Vagina (tissue), 2 donors: ENCODE measurements around the gene RAB13. TPM values are rescaled to one million over a fixed set of nuclear protein-coding genes. Genes with fewer than 3 reads are reported as not detected.
A peak's percentile ranks its signal among the peaks of the same experiment; 100 is the strongest.

Experiments used
- DNase-seq, 2 donors: peaks; one replicate each; pipeline ENCODE4 v3.0.0-alpha.2; 2017; ENCODE audit errors: extremely low spot score in 2 of 2
- H3K27ac ChIP-seq: fragments of 200-600 bp; sonication (generic); one replicate; pipeline ENCODE4 v1.5.1; 2019
- H3K27me3 ChIP-seq: fragments of 200-600 bp; sonication (generic); one replicate; pipeline ENCODE4 v1.5.1; 2019
- H3K36me3 ChIP-seq, 2 donors: fragments of 200-600 bp; sonication (generic); one replicate each; pipeline ENCODE4 v1.5.1; 2017 to 2019
- H3K4me1 ChIP-seq: fragments of 200-600 bp; sonication (generic); one replicate; pipeline ENCODE4 v1.5.1; 2019
- H3K4me3 ChIP-seq, 2 donors: fragments of 200-600 bp; sonication (generic); 1 replicate in 1 of 2; 2 replicates in 1 of 2; pipeline ENCODE4 v1.5.1; 2016 to 2019
- H3K9me3 ChIP-seq: fragments of 200-600 bp; sonication (generic); one replicate; pipeline ENCODE4 v1.5.1; 2019
- POLR2A ChIP-seq, 2 donors: fragments of 450-650 bp; IDR thresholded peaks; one replicate each; pipeline ENCODE4 v1.6.1; 2017; ENCODE audit warnings: antibody characterized with exemption in 2 of 2, mild to moderate bottlenecking in 2 of 2, moderate library complexity in 2 of 2
- POLR2AphosphoS5 ChIP-seq, 2 donors: sonication (generic); formaldehyde crosslinking; IDR thresholded peaks; one replicate each; pipeline ENCODE4 v1.9.0; 2017; ENCODE audit warnings: antibody characterized with exemption in 2 of 2, mild to moderate bottlenecking in 2 of 2, low read depth in 1 of 2; ENCODE audit not compliant: insufficient read depth in 1 of 2
- intact Hi-C: fragments of 100-400 bp; cut with DNase I; formaldehyde crosslinking; loops from one replicate; pipeline ENCODE4 v1.15.1; 2023
- total RNA-seq: library from RNA; depleted of rRNA; stranded (reverse); fragments of >200 nt; gene quantifications from one replicate; pipeline ENCODE4 v1.2.3, GENCODE V29; 2016
- TF ChIP-seq, protein P1 (sequence below), 3 experiments: fragments of 450-650 bp in 2 of 3; fragments of 200-600 bp in 1 of 3; sonication (generic) in 1 of 3; IDR thresholded peaks; one replicate each; pipeline ENCODE4 v1.5.1; 2017 to 2019; ENCODE audit warnings: antibody characterized with exemption in 3 of 3, mild to moderate bottlenecking in 2 of 3, moderate library complexity in 2 of 3

RAB13 gene
- total RNA-seq, 1 donor from 2014 or later = 49.8 TPM

DNA sequence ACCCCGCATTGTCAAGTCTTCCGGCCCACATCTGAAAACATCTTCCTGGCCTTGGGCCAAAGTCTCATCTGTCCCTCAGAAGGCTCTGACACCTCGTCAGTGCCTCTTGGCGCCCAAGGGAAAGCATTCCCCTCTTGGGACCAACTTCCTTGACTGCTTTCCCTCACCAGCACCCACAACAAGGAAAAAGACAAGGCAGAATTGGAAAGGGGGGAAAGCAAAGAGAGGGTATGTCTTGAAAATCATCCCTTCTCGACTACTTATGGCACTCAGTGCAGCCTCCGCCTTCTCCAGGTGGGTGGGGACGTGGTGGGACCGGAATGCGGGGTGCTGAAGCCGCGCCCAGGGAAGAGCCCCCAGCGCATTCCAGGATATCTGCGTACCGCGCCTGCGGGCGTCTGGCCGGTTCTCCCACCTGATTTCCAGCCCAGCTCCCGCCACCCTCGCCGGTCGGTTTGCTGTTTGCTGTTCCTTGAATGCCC, 22.2 kb downstream of the RAB13 start:
- no peaks in the 10 kb centered on the region for H3K27me3 ChIP-seq
- no peak for DNase-seq
- H3K27ac ChIP-seq = peak overlapping the region; percentile 96
- no peak for TF ChIP-seq POLR2A (IDR thresholded peaks at IDR 0.05)
- TF ChIP-seq POLR2AphosphoS5 (IDR thresholded peaks at IDR 0.05; ENCODE audit: insufficient read depth in 1 of 2, low read depth in 1 of 2) = no peak
- TF ChIP-seq, protein P1, sequence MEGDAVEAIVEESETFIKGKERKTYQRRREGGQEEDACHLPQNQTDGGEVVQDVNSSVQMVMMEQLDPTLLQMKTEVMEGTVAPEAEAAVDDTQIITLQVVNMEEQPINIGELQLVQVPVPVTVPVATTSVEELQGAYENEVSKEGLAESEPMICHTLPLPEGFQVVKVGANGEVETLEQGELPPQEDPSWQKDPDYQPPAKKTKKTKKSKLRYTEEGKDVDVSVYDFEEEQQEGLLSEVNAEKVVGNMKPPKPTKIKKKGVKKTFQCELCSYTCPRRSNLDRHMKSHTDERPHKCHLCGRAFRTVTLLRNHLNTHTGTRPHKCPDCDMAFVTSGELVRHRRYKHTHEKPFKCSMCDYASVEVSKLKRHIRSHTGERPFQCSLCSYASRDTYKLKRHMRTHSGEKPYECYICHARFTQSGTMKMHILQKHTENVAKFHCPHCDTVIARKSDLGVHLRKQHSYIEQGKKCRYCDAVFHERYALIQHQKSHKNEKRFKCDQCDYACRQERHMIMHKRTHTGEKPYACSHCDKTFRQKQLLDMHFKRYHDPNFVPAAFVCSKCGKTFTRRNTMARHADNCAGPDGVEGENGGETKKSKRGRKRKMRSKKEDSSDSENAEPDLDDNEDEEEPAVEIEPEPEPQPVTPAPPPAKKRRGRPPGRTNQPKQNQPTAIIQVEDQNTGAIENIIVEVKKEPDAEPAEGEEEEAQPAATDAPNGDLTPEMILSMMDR (IDR thresholded peaks at IDR 0.05) = no peak
- peaks cover 0 to 9% of the 10 kb centered on the region in 2 donors for H3K36me3 ChIP-seq
- H3K4me1 ChIP-seq = peaks cover 66% of the 10 kb centered on the region
- intact Hi-C loops = no loop called here
- H3K9me3 ChIP-seq = no peaks in the 10 kb centered on the region
- H3K4me3 ChIP-seq = peak overlapping the region; percentile 59 to 81

DNA sequence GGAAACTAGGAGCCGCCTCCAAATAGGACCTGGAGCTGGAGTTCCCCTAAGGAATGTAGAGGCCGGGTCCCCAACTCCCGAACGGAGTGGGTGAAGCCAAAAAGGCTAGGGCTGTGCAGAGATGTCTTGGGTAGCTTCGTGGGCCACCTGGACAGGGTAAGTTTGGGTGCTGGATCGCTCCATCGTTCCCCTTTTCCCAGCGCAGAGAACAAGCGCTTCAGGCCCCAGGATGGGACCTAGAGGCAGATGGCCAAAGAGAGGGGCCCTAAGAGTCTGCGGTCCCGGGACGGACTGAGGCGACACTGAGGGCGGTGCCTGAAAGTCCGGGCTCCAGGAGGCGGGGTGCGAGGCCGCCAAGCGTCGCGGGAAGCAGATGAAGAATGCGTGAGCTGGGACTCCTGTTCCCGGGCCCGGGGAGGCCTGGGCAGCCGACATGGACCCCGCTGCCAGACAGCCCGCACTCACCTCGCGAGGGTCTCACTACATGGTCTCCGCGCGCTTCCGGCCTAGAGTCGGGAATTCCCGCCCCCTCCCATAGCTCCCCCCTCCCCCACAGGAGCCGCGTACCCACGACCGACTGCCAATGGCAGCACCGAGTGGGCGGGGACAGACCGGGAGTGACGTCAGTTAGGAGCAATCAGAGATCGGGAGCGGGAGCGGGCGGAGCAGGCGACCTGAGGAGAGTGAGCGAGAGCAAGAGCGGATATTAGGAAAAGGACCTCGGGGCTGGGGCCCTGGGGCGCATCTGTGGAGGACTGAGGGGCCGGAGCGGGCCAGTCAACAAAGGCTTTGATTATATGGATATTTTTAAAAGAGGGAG, 22.9 kb downstream of the RAB13 start, which contains the start of gene SLC39A1:
TSS of gene SLC39A1 (minus strand) at position 508 of the 820 bp plus-strand sequence. CDS start 822 bp downstream, outside the sequence.
- intact Hi-C loops = no loop called here
- Histone ChIP-seq H3K27me3 (no peaks in the 10 kb centered on the region), H3K4me1 (peaks cover 62% of the 10 kb centered on the region), H3K36me3 (peaks cover 0 to 9% of the 10 kb centered on the region in 2 donors), H3K9me3 (no peaks in the 10 kb centered on the region), H3K27ac (peak within 1 kb of the TSS; percentile 96), H3K4me3 (peak within 1 kb of the TSS; percentile 59 to 81)
- TF ChIP-seq, protein P1 (IDR thresholded peaks at IDR 0.05) = peak in 1 of 3 experiments; percentile 22
- peak; percentile 90 to 95 for TF ChIP-seq POLR2AphosphoS5 (IDR thresholded peaks at IDR 0.05; ENCODE audit: insufficient read depth in 1 of 2, low read depth in 1 of 2)
- TF ChIP-seq POLR2A (IDR thresholded peaks at IDR 0.05) = peak in 1 of 2 donors; percentile 79
- DNase-seq = peak in 1 of 2 donors; percentile 99

DNA sequence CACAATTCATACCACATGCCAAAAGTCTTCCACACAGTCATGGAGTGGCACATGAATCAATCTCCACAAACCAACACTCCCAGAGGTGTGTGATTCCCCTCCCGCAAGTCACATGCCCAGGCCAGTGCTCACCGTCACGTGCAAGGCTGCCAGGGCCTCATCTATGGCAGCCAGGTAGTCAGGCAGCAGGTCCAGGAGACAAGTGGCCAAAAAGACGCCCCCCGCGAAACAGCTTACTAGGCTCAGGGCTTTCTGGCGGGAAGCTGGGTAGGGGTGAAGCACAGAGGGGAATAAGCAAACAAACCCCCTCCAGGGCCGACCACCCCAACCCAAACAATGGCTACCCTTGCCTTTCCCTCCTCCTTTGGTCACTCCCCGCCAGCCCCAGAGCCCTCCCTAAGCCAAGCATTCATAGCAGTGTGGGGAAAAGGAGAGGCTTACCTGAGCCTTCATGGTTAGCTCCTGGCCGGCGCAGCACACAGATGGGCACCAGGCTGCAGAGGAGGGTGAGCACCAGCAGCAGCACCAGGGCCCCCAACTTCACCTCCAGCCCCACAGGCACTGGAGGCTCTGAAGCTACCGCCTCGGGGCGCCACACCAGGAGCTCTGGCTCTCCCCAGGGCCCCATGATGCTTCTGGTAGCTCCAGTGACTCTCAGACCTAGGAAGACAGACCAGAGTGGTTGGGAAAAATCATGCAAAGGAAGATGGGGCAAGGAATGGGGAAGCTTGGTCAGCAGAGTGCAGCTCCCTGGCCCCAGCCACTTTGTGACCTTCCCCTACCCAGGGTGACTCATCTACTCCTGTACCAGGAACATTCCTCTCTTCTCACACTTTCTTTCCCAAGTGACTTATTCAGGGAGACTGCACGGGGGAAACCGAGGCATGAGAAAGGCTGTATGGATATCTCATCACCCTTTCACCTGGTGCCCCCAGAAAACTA, 23.8 kb downstream of the RAB13 start:
- Histone ChIP-seq H3K4me1 (peaks cover 64% of the 10 kb centered on the region), H3K27ac (peak overlapping the region; percentile 96), H3K9me3 (no peaks in the 10 kb centered on the region), H3K36me3 (peaks cover 0 to 9% of the 10 kb centered on the region in 2 donors), H3K4me3 (peak overlapping the region; percentile 59 to 81), H3K27me3 (no peaks in the 10 kb centered on the region)
- intact Hi-C loops = no loop called here
- TF ChIP-seq POLR2A (IDR thresholded peaks at IDR 0.05) (no peak), POLR2AphosphoS5 (IDR thresholded peaks at IDR 0.05; ENCODE audit: insufficient read depth in 1 of 2, low read depth in 1 of 2) (no peak)
- TF ChIP-seq, protein P1 (IDR thresholded peaks at IDR 0.05) = no peak
- DNase-seq = no peak

DNA sequence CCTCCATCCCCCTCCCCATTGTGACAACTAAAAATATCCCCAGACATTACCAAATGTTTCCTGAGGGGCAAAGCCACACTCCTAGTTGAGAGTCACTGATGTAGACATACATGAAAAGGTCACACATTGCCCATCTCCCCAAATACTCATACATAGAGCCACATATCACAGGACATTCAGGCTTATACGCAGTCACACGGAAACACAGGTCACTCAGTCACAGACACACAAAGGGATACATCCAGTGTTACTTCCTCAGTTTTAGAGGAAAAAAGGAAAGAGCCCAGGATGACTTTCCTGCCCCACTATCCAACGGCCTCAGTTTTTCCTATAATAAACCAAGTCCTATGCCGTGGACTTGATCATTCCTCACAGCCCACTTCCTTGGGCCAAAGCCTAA, 24.7 kb downstream of the RAB13 start:
- Histone ChIP-seq H3K27me3 (no peaks in the 10 kb centered on the region), H3K4me1 (peaks cover 67% of the 10 kb centered on the region), H3K4me3 (no peak overlapping the region), H3K36me3 (peaks cover 0 to 9% of the 10 kb centered on the region in 2 donors), H3K27ac (peak overlapping the region; percentile 96), H3K9me3 (no peaks in the 10 kb centered on the region)
- TF ChIP-seq POLR2A (IDR thresholded peaks at IDR 0.05) (no peak), POLR2AphosphoS5 (IDR thresholded peaks at IDR 0.05; ENCODE audit: insufficient read depth in 1 of 2, low read depth in 1 of 2) (no peak)
- TF ChIP-seq, protein P1 (IDR thresholded peaks at IDR 0.05) = no peak
- no peak for DNase-seq
- intact Hi-C loops = no loop called here
